BJ (cell line): Measurements from ENCODE around the gene FNDC3A. TPM values are rescaled to one million over a fixed set of nuclear protein-coding genes. Genes with fewer than 3 reads are reported as not detected.

Experiments used
- CTCF ChIA-PET: fragments of 350-600 bp; formaldehyde crosslinking; extraction: SDS; loops from one replicate; lab custom pipeline; 2021; ENCODE audit warnings: antibody characterized with exemption, inconsistent platforms; lab: Yijun Ruan, JAX
- POLR2A ChIA-PET: fragments of 300-600 bp; sonication (Branson Sonifier 250); formaldehyde crosslinking; extraction: SDS; loops from one replicate; lab custom pipeline; 2021; ENCODE audit warnings: antibody characterized with exemption; lab: Charles Lee
- DNase-seq: peaks from one replicate; pipeline ENCODE4 v3.0.0-alpha.2; 2011; ENCODE audit warnings: low read depth
- H3K27me3 ChIP-seq: 2 replicates; pipeline ENCODE4 v1.6.0; 2011; ENCODE audit warnings: low read length; ENCODE audit not compliant: control insufficient read depth, insufficient read depth
- H3K36me3 ChIP-seq: 2 replicates; pipeline ENCODE4 v1.5.1; 2011; ENCODE audit warnings: low read length; ENCODE audit not compliant: control insufficient read depth, insufficient read depth
- H3K4me3 ChIP-seq: 2 replicates; pipeline ENCODE4 v1.5.1; 2011; ENCODE audit warnings: low read depth, mild to moderate bottlenecking, control low read depth, low read length
- polyA plus RNA-seq: library from polyadenylated mRNA; depleted of rRNA; stranded (reverse); fragments of >200 nt; gene quantifications from 2 replicates; pipeline ENCODE4 v1.2.3, GENCODE V29; 2011
- TF ChIP-seq, protein P1 (sequence below): IDR thresholded peaks from 2 replicates; pipeline ENCODE4 v1.5.1; 2011; ENCODE audit warnings: low read depth, mild to moderate bottlenecking, control low read depth, inconsistent platforms, low read length, moderate library complexity; ENCODE audit not compliant: insufficient read depth

The FNDC3A gene
- polyA plus RNA-seq, 1 experiment, result 30.7 TPM

DNA sequence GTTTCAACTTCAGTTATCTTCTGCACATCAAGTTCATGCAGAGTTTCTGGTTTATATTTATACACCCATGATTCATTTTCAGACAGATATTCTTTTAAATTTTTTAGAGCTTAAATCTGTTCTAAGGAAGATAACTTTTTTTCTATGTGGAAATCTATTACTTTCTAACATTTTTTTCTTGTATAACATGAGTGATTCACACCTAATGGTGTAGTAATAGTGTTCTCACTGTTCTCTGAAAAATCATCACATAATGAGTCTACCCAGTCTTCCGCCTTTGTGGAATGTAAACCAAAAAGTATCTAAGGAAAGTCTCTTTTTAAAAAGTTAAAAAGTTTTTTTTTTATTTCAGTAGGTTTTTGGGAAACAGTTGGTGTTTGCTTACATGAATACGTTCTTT, 70.8 kb downstream of the FNDC3A start:
- TF ChIP-seq, protein P1, sequence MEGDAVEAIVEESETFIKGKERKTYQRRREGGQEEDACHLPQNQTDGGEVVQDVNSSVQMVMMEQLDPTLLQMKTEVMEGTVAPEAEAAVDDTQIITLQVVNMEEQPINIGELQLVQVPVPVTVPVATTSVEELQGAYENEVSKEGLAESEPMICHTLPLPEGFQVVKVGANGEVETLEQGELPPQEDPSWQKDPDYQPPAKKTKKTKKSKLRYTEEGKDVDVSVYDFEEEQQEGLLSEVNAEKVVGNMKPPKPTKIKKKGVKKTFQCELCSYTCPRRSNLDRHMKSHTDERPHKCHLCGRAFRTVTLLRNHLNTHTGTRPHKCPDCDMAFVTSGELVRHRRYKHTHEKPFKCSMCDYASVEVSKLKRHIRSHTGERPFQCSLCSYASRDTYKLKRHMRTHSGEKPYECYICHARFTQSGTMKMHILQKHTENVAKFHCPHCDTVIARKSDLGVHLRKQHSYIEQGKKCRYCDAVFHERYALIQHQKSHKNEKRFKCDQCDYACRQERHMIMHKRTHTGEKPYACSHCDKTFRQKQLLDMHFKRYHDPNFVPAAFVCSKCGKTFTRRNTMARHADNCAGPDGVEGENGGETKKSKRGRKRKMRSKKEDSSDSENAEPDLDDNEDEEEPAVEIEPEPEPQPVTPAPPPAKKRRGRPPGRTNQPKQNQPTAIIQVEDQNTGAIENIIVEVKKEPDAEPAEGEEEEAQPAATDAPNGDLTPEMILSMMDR, result no peak
- Histone ChIP-seq H3K4me3 (no peak overlapping the region), H3K36me3 (no peaks in the 10 kb centered on the region), H3K27me3 (no peaks in the 10 kb centered on the region)
- CTCF ChIA-PET, result no interaction called here
- DNase-seq, result no peak
- POLR2A ChIA-PET, result interaction anchor here (0.6 kb wide), 1 partner anchor 321 kb away, joined by 3 read pairs; no protein-coding TSS in a partner anchor

GRCh38 chr13:49052813-49053212, 77.1 kb downstream of the FNDC3A start:
- Histone ChIP-seq H3K36me3 (no peaks in the 10 kb centered on the region), H3K4me3 (no peak overlapping the region), H3K27me3 (no peaks in the 10 kb centered on the region)
- POLR2A ChIA-PET, result no interaction called here
- TF ChIP-seq, protein P1, result no peak
- no peak for DNase-seq
- CTCF ChIA-PET, result interaction anchor here (1.0 kb wide), 1 partner anchor 26 kb away, joined by 5 read pairs; no protein-coding TSS in a partner anchor

DNA sequence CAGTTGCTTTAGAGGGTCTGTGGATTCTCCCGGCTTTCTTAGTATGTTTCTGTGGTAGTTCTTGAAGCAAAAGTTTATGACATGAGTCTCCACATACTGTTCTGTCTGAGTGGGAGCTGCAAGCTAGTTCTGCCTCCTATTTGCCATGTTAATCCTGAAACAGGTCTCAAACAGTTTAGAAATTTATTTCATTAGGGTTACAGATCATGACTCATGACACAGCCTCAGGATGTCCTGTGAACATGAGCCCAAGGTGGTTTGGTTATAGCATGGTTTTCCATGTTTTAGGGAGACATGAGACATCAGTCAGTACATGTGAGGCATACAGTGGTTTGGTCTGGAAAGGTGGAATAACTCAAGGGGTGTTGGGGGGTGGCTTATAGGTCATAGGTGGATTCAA, 77.5 kb downstream of the FNDC3A start:
- TF ChIP-seq, protein P1, result no peak
- POLR2A ChIA-PET, result no interaction called here
- DNase-seq, result no peak
- Histone ChIP-seq H3K36me3 (no peaks in the 10 kb centered on the region), H3K27me3 (no peaks in the 10 kb centered on the region), H3K4me3 (no peak overlapping the region)
- CTCF ChIA-PET, result interaction anchor here (0.6 kb wide), 1 partner anchor 23 kb away, joined by 5 read pairs; no protein-coding TSS in a partner anchor

DNA sequence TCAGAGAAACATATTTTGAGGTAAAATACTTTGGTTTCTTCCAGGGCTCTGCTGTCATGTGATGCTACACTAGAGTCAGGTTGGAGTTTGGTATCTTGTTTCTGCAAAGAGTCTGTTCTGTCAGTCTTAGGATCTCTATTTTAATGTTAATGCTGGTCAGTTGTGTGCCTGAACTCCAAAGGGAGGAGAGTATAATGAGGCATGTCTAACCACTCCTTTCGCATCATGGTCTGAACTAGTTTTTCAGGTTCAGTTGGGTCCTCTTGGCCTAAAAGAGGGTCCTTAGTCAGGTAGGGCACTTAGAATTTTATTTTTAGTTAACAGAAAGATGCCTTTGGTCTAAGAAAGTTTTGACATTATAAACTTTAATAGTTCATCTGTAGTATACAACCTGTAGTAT, 78.2 kb downstream of the FNDC3A start:
- Histone ChIP-seq H3K27me3 (no peaks in the 10 kb centered on the region), H3K4me3 (no peak overlapping the region), H3K36me3 (no peaks in the 10 kb centered on the region)
- TF ChIP-seq, protein P1, result no peak
- POLR2A ChIA-PET, result no interaction called here
- CTCF ChIA-PET, result interaction anchor here (0.6 kb wide), 1 partner anchor 22 kb away, joined by 5 read pairs; no protein-coding TSS in a partner anchor
- DNase-seq, result no peak

GRCh38 chr13:49055021-49055420, 79.3 kb downstream of the FNDC3A start:
- TF ChIP-seq, protein P1, result no peak
- DNase-seq, result no peak
- no peaks in the 10 kb centered on the region for H3K27me3 ChIP-seq
- CTCF ChIA-PET, result interaction anchor here (1.1 kb wide), 1 partner anchor 12 kb away, joined by 3 read pairs; no protein-coding TSS in a partner anchor
- POLR2A ChIA-PET, result interaction anchor here (0.6 kb wide), 1 partner anchor 257 kb away, joined by 3 read pairs; no protein-coding TSS in a partner anchor
- no peak overlapping the region for H3K4me3 ChIP-seq
- no peaks in the 10 kb centered on the region for H3K36me3 ChIP-seq
